Mammary epithelial cell (primary cell): ENCODE measurements around the gene LMBR1L.

Source experiments
- EZH2 ChIP-seq: IDR thresholded peaks from 2 replicates; pipeline ENCODE4 v1.6.1; 2012; ENCODE audit warnings: low read length, inconsistent platforms, borderline replicate concordance
- TF ChIP-seq, protein P1 (sequence below), 2 donors: IDR thresholded peaks in 1 of 2; conservative IDR thresholded peaks in 1 of 2; 2 replicates each; pipeline ENCODE4 v1.5.1; 2011 to 2012; ENCODE audit warnings: inconsistent platforms in 2 of 2, low read length in 2 of 2, mild to moderate bottlenecking in 2 of 2, control low read depth in 1 of 2, low read depth in 1 of 2; ENCODE audit not compliant: insufficient read depth in 1 of 2; ENCODE audit errors: extremely low read depth in 1 of 2

DNA sequence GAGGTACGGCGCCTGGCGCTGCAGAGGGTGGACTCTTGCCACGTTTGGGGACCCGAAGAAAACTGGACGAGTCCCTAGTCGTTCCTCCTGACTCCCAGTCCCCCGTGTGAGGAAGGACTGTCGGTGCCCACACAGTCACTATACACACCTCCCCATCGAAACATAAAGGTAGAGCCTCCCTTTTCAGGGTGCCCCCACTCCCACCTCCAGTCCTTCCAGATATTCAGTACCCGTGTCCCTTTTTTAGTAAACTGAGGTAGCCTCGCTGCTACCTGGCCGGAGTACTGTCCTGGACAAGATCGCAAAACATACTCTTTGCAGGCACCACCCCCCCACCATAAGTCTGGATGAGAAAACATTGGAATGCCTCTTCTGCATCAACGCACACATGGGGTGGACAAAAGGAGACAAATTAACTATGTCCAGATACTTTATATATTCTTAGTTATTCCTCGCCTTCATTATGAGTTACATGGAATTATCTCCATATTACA lies 49.4 kb downstream of the LMBR1L start:
- TF ChIP-seq, protein P1, sequence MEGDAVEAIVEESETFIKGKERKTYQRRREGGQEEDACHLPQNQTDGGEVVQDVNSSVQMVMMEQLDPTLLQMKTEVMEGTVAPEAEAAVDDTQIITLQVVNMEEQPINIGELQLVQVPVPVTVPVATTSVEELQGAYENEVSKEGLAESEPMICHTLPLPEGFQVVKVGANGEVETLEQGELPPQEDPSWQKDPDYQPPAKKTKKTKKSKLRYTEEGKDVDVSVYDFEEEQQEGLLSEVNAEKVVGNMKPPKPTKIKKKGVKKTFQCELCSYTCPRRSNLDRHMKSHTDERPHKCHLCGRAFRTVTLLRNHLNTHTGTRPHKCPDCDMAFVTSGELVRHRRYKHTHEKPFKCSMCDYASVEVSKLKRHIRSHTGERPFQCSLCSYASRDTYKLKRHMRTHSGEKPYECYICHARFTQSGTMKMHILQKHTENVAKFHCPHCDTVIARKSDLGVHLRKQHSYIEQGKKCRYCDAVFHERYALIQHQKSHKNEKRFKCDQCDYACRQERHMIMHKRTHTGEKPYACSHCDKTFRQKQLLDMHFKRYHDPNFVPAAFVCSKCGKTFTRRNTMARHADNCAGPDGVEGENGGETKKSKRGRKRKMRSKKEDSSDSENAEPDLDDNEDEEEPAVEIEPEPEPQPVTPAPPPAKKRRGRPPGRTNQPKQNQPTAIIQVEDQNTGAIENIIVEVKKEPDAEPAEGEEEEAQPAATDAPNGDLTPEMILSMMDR (conservative IDR thresholded peaks at IDR 0.05 in 1 of 2, IDR thresholded peaks at IDR 0.05 in 1 of 2; ENCODE audit: extremely low read depth in 1 of 2, insufficient read depth in 1 of 2, low read depth in 1 of 2, low read length in 2 of 2), result no peak
- no peak for TF ChIP-seq EZH2
